ENCODE measurements around the gene NHLRC3.

GRCh38 chr13:39051157-39051556 is 12.9 kb downstream of the NHLRC3 start:
- TF ChIP-seq, protein P1, sequence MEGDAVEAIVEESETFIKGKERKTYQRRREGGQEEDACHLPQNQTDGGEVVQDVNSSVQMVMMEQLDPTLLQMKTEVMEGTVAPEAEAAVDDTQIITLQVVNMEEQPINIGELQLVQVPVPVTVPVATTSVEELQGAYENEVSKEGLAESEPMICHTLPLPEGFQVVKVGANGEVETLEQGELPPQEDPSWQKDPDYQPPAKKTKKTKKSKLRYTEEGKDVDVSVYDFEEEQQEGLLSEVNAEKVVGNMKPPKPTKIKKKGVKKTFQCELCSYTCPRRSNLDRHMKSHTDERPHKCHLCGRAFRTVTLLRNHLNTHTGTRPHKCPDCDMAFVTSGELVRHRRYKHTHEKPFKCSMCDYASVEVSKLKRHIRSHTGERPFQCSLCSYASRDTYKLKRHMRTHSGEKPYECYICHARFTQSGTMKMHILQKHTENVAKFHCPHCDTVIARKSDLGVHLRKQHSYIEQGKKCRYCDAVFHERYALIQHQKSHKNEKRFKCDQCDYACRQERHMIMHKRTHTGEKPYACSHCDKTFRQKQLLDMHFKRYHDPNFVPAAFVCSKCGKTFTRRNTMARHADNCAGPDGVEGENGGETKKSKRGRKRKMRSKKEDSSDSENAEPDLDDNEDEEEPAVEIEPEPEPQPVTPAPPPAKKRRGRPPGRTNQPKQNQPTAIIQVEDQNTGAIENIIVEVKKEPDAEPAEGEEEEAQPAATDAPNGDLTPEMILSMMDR (IDR thresholded peaks at IDR 0.05; ENCODE audit: extremely low read depth in 1 of 2, insufficient read depth in 1 of 2, low read depth in 1 of 2, low read length in 2 of 2) = peak; percentile 18 to 31
- TF ChIP-seq, protein P2, sequence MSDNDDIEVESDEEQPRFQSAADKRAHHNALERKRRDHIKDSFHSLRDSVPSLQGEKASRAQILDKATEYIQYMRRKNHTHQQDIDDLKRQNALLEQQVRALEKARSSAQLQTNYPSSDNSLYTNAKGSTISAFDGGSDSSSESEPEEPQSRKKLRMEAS (IDR thresholded peaks at IDR 0.05; ENCODE audit: insufficient read depth, insufficient read length) = no peak
- no peak for TF ChIP-seq POLR2A (IDR thresholded peaks at IDR 0.05; ENCODE audit: low read depth, low read length)
